ENCODE data around the gene PATJ. TPM values are rescaled to one million over a fixed set of nuclear protein-coding genes. Genes with fewer than 3 reads are reported as not detected.
"Not testable (repeated sequence)": the region's sequence is repeated elsewhere in the genome, so short reads cannot be mapped to it uniquely, and the experiment has no call there.

The PATJ gene
- polyA plus RNA-seq, 1 experiment: 3.6 TPM

DNA sequence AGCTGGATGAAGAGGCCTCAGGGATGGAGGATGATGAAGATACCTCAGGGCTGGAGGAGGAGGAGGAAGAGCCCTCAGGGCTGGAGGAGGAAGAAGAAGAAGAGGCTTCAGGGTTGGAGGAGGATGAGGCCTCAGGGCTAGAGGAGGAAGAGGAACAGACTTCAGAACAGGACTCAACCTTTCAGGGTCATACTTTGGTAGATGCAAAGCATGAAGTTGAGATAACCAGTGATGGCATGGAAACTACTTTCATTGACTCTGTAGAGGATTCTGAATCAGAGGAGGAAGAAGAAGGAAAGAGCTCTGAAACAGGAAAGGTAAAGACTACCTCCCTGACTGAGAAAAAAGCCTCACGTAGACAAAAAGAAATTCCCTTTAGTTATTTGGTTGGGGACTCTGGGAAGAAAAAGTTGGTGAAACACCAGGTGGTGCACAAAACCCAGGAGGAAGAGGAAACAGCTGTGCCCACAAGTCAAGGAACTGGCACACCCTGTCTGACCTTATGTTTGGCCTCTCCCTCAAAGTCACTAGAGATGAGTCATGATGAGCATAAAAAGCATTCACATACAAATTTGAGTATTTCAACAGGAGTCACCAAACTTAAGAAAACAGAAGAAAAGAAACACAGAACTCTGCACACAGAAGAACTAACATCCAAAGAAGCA, 467.8 kb downstream of the PATJ start:
- ChIA-PET POLR2A (no interaction called here), CTCF (no interaction called here)
- no peak overlapping the region for H3K4me3 ChIP-seq (ENCODE audit: low read depth, low read length)
- no peak for TF ChIP-seq CTCF (IDR thresholded peaks at IDR 0.05; ENCODE audit: low read depth, low read length)
- no peak for DNase-seq (ENCODE audit: low read depth, low spot score)
- no peak overlapping the region for H3K27ac ChIP-seq (ENCODE audit: low read depth, low read length)
- H3K9me3 ChIP-seq (ENCODE audit: control insufficient read depth, insufficient read depth, low read length): peaks cover 6% of the 10 kb centered on the region
- no peaks in the 10 kb centered on the region for H3K27me3 ChIP-seq (ENCODE audit: control insufficient read depth, insufficient read depth, low read length)

- no peak for TF ChIP-seq CTCF (IDR thresholded peaks at IDR 0.05; ENCODE audit: low read depth, low read length)
- Histone ChIP-seq H3K27ac (ENCODE audit: low read depth, low read length) (no peak overlapping the region), H3K9me3 (ENCODE audit: control insufficient read depth, insufficient read depth, low read length) (peaks cover 8% of the 10 kb centered on the region), H3K4me3 (ENCODE audit: low read depth, low read length) (no peak overlapping the region), H3K27me3 (ENCODE audit: control insufficient read depth, insufficient read depth, low read length) (no peaks in the 10 kb centered on the region)
- ChIA-PET POLR2A (no interaction called here), CTCF (no interaction called here)
- DNase-seq (ENCODE audit: low read depth, low spot score): no peak
These were observed 468.7 kb downstream of the PATJ start for GRCh38 chr1:62210960-62211359.

DNA sequence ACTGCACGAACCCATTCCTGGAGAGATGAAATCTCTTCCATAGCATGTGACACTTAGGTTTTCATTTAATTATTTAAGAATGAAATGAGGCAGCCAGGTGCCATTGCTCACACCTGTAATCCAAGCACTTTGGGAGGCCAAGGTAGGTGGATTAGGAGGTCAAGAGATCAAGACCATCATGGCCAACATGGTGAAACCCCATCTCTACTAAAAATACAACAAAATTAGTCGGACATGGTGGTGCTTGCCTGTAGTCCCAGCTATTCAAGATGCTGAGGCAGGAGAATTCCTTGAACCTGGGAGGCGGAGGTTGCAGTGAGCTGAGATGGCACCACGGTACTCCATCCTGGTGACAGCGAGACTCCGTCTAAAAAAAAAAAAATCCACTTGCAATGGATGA, 470.1 kb downstream of the PATJ start:
- H3K27ac ChIP-seq (ENCODE audit: low read depth, low read length): no peak overlapping the region
- H3K4me3 ChIP-seq (ENCODE audit: low read depth, low read length): no peak overlapping the region
- no peak for TF ChIP-seq CTCF (IDR thresholded peaks at IDR 0.05; ENCODE audit: low read depth, low read length)
- H3K9me3 ChIP-seq (ENCODE audit: control insufficient read depth, insufficient read depth, low read length): peaks cover 11% of the 10 kb centered on the region
- no peaks in the 10 kb centered on the region for H3K27me3 ChIP-seq (ENCODE audit: control insufficient read depth, insufficient read depth, low read length)
- no peak for DNase-seq (ENCODE audit: low read depth, low spot score)
- ChIA-PET POLR2A (no interaction called here), CTCF (no interaction called here)

DNA sequence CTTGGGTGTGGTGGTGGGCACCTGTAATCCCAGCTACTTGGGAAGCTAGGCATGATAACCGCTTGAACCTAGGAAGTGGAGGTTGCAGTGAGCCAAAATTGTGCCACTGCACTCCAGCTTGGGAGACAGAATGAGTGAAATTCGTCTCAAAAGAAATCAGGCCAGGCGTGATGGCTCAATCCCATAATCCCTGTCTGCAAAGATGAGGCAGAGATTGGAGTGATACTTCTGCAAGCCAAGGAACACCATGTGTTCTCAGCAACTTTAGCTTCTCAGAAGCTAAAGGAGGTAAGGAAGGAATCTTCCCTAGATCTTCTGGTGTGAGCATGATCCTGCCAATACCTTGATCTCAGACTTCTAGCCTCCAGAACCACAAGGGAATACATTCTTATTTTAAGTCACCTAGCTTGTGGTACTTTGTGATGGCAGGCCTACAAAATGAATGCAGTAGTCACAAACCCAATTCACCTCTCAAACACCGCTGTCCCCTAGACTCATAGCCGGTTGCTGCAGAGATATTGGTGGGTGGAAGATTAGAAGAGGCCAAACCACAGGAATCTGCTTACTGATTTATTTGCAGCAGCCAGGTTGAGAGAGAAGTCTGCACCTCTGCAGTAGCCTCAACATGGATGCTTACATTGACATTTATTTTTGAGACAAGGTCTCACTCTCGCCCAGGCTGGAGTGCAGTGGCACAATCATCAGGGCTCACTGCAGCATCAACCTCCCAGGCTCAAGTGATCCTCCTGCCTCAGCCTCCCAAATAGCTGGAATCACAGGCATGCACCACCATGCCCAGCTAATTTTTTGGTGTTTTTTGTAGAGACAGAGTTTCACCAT, 471.0 kb downstream of the PATJ start:
- H3K4me3 ChIP-seq (ENCODE audit: low read depth, low read length): no peak overlapping the region
- no peak overlapping the region for H3K27ac ChIP-seq (ENCODE audit: low read depth, low read length)
- ChIA-PET POLR2A (no interaction called here), CTCF (no interaction called here)
- no peak for DNase-seq (ENCODE audit: low read depth, low spot score)
- TF ChIP-seq CTCF (IDR thresholded peaks at IDR 0.05; ENCODE audit: low read depth, low read length): no peak
- H3K27me3 ChIP-seq (ENCODE audit: control insufficient read depth, insufficient read depth, low read length): no peaks in the 10 kb centered on the region
- H3K9me3 ChIP-seq (ENCODE audit: control insufficient read depth, insufficient read depth, low read length): peaks cover 11% of the 10 kb centered on the region

- TF ChIP-seq CTCF (IDR thresholded peaks at IDR 0.05; ENCODE audit: low read depth, low read length): no peak
- no peak overlapping the region for H3K4me3 ChIP-seq (ENCODE audit: low read depth, low read length)
- POLR2A ChIA-PET: no interaction called here
- no peaks in the 10 kb centered on the region for H3K27me3 ChIP-seq (ENCODE audit: control insufficient read depth, insufficient read depth, low read length)
- DNase-seq (ENCODE audit: low read depth, low spot score): no peak
- CTCF ChIA-PET: interaction anchor here (0.6 kb wide), 1 partner anchor 770 kb away, joined by 3 read pairs; no protein-coding TSS in a partner anchor
- peaks cover 14% of the 10 kb centered on the region for H3K9me3 ChIP-seq (ENCODE audit: control insufficient read depth, insufficient read depth, low read length)
- H3K27ac ChIP-seq (ENCODE audit: low read depth, low read length): no peak overlapping the region
These were observed 476.3 kb downstream of the PATJ start for GRCh38 chr1:62218604-62219003.

- H3K9me3 ChIP-seq (ENCODE audit: control insufficient read depth, insufficient read depth, low read length); CTCF ChIA-PET; H3K4me3 ChIP-seq (ENCODE audit: low read depth, low read length); POLR2A ChIA-PET; H3K27me3 ChIP-seq (ENCODE audit: control insufficient read depth, insufficient read depth, low read length); H3K27ac ChIP-seq (ENCODE audit: low read depth, low read length); DNase-seq (ENCODE audit: low read depth, low spot score): not testable (repeated sequence)
These were observed 478.2 kb downstream of the PATJ start for GRCh38 chr1:62220456-62220855.
